NB4 (cell line): ENCODE data around the gene MYL1.
A peak's percentile ranks its signal among the peaks of the same experiment; 100 is the strongest.

Source experiments
- DNase-seq: peaks from one replicate; pipeline ENCODE4 v3.0.0; 2010; ENCODE audit warnings: low read depth
- H3K4me3 ChIP-seq: one replicate; pipeline ENCODE4 v1.5.1; 2011; ENCODE audit warnings: mild to moderate bottlenecking, low read depth, low read length, moderate library complexity
- MAX ChIP-seq: IDR thresholded peaks from 2 replicates; pipeline ENCODE4 v1.6.1; 2011; ENCODE audit warnings: low read depth, low read length
- MYC ChIP-seq: IDR thresholded peaks from 2 replicates; pipeline ENCODE4 v1.6.1; 2011; ENCODE audit warnings: low read depth, low read length
- POLR2A ChIP-seq: IDR thresholded peaks from 2 replicates; pipeline ENCODE4 v1.6.1; 2011; ENCODE audit warnings: mild to moderate bottlenecking; ENCODE audit not compliant: insufficient read length; ENCODE audit errors: extremely low read depth
- TF ChIP-seq, protein P1 (sequence below): IDR thresholded peaks from one replicate; pipeline ENCODE4 v1.5.1; 2012; ENCODE audit warnings: low read depth, low read length

The MYL1 gene

DNA sequence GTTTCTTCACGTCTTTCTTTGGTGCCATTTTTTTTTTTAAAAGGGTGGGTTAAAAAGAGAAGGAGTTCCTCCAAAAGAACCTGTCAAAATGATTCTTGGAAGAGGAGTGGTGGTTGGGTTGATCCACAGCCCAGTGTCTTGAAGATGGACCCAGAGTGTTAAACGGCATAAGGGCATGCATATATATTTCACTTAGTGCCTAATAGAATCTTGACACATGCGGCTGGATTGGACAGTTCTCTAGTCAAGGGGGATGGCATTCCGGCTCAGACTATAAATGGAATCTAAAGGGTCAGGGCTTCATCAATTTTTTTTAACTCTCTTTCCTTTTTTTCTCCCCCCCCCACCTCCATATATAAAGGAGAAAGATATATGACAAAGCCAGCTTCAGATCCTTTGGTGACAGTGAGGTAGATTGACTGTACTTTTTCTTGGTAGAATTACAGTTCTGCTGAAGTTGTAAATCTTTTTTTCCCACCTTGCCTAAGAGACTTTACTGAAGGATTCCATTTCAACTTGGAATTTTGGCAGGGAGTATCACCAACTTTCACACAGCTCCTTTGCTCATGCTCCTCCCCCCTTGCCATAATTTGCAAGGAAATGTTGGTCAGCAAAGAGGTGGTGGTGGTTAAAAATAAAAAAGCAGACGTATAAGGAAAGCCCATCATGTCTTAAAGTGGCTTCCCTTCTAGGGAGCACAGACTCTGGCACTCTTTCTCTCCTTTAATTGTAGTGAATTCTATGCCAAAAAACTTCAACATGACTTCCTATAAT is at the start of gene MYL1:
TSS of gene MYL1 (minus strand) at position 160 of the 774 bp plus-strand sequence. CDS start at position 28, 132 bp downstream.
- no peak for DNase-seq
- H3K4me3 ChIP-seq: no peak within 1 kb of the TSS
- TF ChIP-seq, protein P1, sequence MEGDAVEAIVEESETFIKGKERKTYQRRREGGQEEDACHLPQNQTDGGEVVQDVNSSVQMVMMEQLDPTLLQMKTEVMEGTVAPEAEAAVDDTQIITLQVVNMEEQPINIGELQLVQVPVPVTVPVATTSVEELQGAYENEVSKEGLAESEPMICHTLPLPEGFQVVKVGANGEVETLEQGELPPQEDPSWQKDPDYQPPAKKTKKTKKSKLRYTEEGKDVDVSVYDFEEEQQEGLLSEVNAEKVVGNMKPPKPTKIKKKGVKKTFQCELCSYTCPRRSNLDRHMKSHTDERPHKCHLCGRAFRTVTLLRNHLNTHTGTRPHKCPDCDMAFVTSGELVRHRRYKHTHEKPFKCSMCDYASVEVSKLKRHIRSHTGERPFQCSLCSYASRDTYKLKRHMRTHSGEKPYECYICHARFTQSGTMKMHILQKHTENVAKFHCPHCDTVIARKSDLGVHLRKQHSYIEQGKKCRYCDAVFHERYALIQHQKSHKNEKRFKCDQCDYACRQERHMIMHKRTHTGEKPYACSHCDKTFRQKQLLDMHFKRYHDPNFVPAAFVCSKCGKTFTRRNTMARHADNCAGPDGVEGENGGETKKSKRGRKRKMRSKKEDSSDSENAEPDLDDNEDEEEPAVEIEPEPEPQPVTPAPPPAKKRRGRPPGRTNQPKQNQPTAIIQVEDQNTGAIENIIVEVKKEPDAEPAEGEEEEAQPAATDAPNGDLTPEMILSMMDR: no peak
- TF ChIP-seq MYC (no peak), MAX (no peak), POLR2A (no peak)

GRCh38 chr2:210363876-210364275 is 48.9 kb upstream of the MYL1 start:
- no peak overlapping the region for H3K4me3 ChIP-seq
- TF ChIP-seq, protein P1: no peak
- TF ChIP-seq POLR2A: no peak
- TF ChIP-seq MYC: no peak
- no peak for TF ChIP-seq MAX
- DNase-seq: no peak

DNA sequence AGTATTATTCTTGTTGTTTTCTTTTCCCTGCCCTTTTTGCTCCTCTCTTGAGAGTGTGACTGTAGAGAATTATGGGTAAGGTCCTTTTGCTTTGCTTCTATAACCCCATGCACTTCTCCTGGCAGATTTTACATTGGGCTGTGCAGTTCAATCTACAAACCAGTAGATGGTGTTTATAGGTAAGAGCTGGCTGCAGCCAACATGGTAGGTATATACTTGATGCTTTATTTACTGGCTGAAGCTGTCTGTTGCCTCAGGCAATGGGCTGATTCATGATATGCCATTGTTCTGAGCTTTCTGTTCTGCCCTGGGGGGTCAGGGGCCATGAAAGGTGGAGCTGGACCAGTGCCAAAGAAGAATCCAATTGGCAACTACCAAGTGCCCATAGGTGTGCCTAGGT is 48.3 kb upstream of the MYL1 start:
- TF ChIP-seq MAX (no peak), MYC (no peak)
- TF ChIP-seq, protein P1: peak; percentile 34
- no peak overlapping the region for H3K4me3 ChIP-seq
- peak; percentile 18 for DNase-seq

DNA sequence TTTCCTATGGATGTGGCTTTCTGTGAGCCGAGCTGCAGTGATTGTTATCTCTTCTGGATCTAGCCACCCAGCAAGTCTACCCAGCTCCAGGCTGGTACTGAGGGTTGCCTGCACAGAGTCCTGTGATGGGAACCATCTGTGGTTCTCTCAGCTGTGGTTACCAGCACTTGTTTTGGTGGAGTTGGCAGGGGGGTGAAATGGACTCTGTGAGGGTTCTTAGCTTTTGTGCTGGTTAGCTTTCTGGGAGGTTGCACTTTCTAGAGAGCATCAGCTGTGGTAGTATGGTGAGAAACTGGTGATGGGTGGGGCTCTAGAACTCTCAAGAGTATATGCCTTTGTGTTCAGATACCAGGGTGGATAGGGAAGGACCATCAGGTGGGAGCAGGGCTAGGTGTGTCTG is 45.4 kb upstream of the MYL1 start:
- TF ChIP-seq MAX (no peak), POLR2A (no peak), MYC (no peak)
- TF ChIP-seq, protein P1: no peak
- no peak for DNase-seq
- no peak overlapping the region for H3K4me3 ChIP-seq

DNA sequence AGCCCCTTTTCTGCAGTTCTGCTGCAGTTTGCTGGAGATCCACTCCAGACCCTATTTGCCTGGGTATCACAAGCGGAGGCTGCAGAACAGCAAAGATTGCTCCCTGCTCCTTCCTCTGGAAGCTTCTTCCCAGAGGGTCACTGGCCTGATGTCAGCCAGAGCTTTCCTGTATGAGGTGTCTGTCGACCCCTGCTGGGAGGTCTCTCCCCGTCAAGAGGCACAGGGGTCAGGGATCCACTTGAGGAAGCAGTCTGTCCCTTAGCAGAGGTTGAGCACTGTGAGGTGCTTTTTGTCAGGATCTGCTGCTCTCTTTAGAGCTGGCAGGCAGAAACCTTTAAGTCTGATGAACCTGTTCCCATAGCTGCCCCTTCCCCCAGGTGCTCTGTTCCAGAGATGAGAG is 42.0 kb upstream of the MYL1 start:
- TF ChIP-seq, protein P1: no peak
- TF ChIP-seq MYC (no peak), MAX (no peak), POLR2A (no peak)
- H3K4me3 ChIP-seq: no peak overlapping the region
- DNase-seq: no peak
